C4-2B (cell line): ENCODE data around the gene DNAJC15.

ENCODE experiments used
- ZFX ChIP-seq: fragments of 450-650 bp; IDR thresholded peaks from 2 replicates; pipeline ENCODE4 v1.6.1; 2017
- TF ChIP-seq, protein P1 (sequence below): fragments of 450-650 bp; conservative IDR thresholded peaks from 2 replicates; pipeline ENCODE4 v1.5.1; 2017; ENCODE audit warnings: mild to moderate bottlenecking

DNA sequence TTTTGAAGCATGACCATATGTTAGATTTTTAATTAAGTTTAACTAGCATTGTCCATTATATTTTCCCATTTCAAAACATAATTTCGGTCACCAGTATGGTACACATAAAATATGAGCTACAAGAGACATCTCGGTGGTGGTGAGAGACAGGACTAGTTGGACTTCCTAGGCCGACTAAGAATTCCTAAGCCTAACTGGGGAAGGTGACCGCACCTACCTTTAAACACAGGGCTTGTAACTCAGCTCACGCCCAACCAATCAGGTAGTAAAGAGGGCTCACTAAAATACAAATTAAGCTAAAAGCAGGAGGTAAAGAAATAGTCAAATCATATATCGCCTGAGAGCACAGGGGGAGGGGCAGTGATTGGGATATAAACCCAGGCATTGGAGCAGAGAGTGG is 22.9 kb downstream of the DNAJC15 start:
- TF ChIP-seq, protein P1, sequence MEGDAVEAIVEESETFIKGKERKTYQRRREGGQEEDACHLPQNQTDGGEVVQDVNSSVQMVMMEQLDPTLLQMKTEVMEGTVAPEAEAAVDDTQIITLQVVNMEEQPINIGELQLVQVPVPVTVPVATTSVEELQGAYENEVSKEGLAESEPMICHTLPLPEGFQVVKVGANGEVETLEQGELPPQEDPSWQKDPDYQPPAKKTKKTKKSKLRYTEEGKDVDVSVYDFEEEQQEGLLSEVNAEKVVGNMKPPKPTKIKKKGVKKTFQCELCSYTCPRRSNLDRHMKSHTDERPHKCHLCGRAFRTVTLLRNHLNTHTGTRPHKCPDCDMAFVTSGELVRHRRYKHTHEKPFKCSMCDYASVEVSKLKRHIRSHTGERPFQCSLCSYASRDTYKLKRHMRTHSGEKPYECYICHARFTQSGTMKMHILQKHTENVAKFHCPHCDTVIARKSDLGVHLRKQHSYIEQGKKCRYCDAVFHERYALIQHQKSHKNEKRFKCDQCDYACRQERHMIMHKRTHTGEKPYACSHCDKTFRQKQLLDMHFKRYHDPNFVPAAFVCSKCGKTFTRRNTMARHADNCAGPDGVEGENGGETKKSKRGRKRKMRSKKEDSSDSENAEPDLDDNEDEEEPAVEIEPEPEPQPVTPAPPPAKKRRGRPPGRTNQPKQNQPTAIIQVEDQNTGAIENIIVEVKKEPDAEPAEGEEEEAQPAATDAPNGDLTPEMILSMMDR: no peak
- no peak for TF ChIP-seq ZFX
